Measurements from ENCODE around the gene PRXL2C. TPM values are rescaled to one million over a fixed set of nuclear protein-coding genes. Genes with fewer than 3 reads are reported as not detected.

Gene PRXL2C
- total and polyA plus RNA-seq, 10 of the 15 experiments (the other 5 are each of a cell fraction or from before 2014, with no cell fraction given) = 4.0 to 16.0 (median 7.4) TPM

GRCh38 chr9:96619491-96620180, 35.5 kb downstream of the PRXL2C start, which contains the start of gene CDC14B (continued):
- no peak for TF ChIP-seq E2F4 (IDR thresholded peaks at IDR 0.05; ENCODE audit: low read depth, low read length)
- TF ChIP-seq RAD51 (IDR thresholded peaks at IDR 0.05) = no peak
- no peak for TF ChIP-seq IKZF1 (conservative IDR thresholded peaks at IDR 0.05)
- TF ChIP-seq CEBPB (IDR thresholded peaks at IDR 0.05; ENCODE audit: borderline replicate concordance in 1 of 2, low read depth in 2 of 2, low read length in 2 of 2) = no peak
- no peak for TF ChIP-seq HDGF (IDR thresholded peaks at IDR 0.05)
- no peak for TF ChIP-seq HCFC1 (IDR thresholded peaks at IDR 0.05; ENCODE audit: low read length)
- no peak for TF ChIP-seq ZBTB4 (CRISPR knock-in tag; IDR thresholded peaks at IDR 0.05)
- TF ChIP-seq ESRRA (IDR thresholded peaks at IDR 0.05; ENCODE audit: low read length) = no peak
- TF ChIP-seq NFYB (IDR thresholded peaks at IDR 0.05; ENCODE audit: insufficient read depth, low read depth, low read length) = peak; percentile 56
- peak; percentile 73 for TF ChIP-seq CREB1 (IDR thresholded peaks at IDR 0.05; ENCODE audit: low read depth)
- TF ChIP-seq EP300 (IDR thresholded peaks at IDR 0.05; ENCODE audit: borderline replicate concordance in 1 of 2, control insufficient read depth in 1 of 2, low read depth in 2 of 2, low read length in 2 of 2) = no peak
- TF ChIP-seq KDM1A (IDR thresholded peaks at IDR 0.05; ENCODE audit: borderline replicate concordance) = no peak
- TF ChIP-seq NR2C1 (IDR thresholded peaks at IDR 0.05) = no peak
- no peak for TF ChIP-seq EZH2 (IDR thresholded peaks at IDR 0.05; ENCODE audit: borderline replicate concordance, control insufficient read depth, low read depth, low read length)
- no peak for TF ChIP-seq CUX1 (IDR thresholded peaks at IDR 0.05; ENCODE audit: insufficient replicate concordance, low read depth, low read length)
- TF ChIP-seq JUND (IDR thresholded peaks at IDR 0.05; ENCODE audit: low read depth, low read length) = no peak
- TF ChIP-seq ETV6 (conservative IDR thresholded peaks at IDR 0.05 in 1 of 2, IDR thresholded peaks at IDR 0.05 in 1 of 2; ENCODE audit: borderline replicate concordance in 1 of 2, low read depth in 1 of 2) = no peak
- no peak for TF ChIP-seq IRF5 (IDR thresholded peaks at IDR 0.05; ENCODE audit: borderline replicate concordance)
